Transverse colon (tissue), 4 donors: ENCODE measurements around the gene ATF6. TPM values are rescaled to one million over a fixed set of nuclear protein-coding genes. Genes with fewer than 3 reads are reported as not detected.
A peak's percentile ranks its signal among the peaks of the same experiment; 100 is the strongest.

ENCODE experiments used
- DNase-seq: peaks from one replicate; pipeline ENCODE4 v3.0.0-alpha.2; 2019
- H3K27ac ChIP-seq, 4 donors: fragments of 200-600 bp; sonication (generic); 2 replicates each; pipeline ENCODE4 v1.5.1; 2016 to 2018; ENCODE audit warnings: inconsistent platforms in 4 of 4
- H3K27me3 ChIP-seq: fragments of 200-600 bp; sonication (generic); 2 replicates; pipeline ENCODE4 v1.5.1; 2017; ENCODE audit warnings: inconsistent platforms
- H3K36me3 ChIP-seq, 4 donors: fragments of 200-600 bp; sonication (generic); 2 replicates each; pipeline ENCODE4 v1.5.1; 2017 to 2019; ENCODE audit warnings: inconsistent platforms in 4 of 4
- H3K4me1 ChIP-seq, 4 donors: fragments of 200-600 bp; sonication (generic); 2 replicates each; pipeline ENCODE4 v1.5.1; 2017 to 2020; ENCODE audit warnings: inconsistent platforms in 4 of 4
- H3K4me3 ChIP-seq, 4 donors: fragments of 200-600 bp; sonication (generic); 1 replicate in 1 of 4; 2 replicates in 3 of 4; pipeline versions ENCODE4 v1.5.1 to v1.6.1; 2017 to 2019; ENCODE audit warnings: inconsistent platforms in 4 of 4
- H3K9me3 ChIP-seq, 2 donors: fragments of 200-600 bp; sonication (generic); 2 replicates each; pipeline ENCODE4 v1.5.1; 2017 to 2019; ENCODE audit warnings: inconsistent platforms in 2 of 2
- CTCF ChIP-seq, 5 experiments: fragments of 200-600 bp in 3 of 5; fragments of 450-650 bp in 2 of 5; sonication (generic) in 3 of 5; IDR thresholded peaks; 1 replicate in 2 of 5; 2 replicates in 3 of 5; pipeline ENCODE4 v1.5.1; 2016 to 2017; ENCODE audit warnings: antibody characterized with exemption in 5 of 5, inconsistent platforms in 3 of 5, mild to moderate bottlenecking in 2 of 5, moderate library complexity in 1 of 5
- EP300 ChIP-seq: sonication (generic); formaldehyde crosslinking; IDR thresholded peaks from one replicate; pipeline ENCODE4 v1.6.1; 2017; ENCODE audit warnings: antibody characterized with exemption, low read depth
- POLR2A ChIP-seq: fragments of 450-650 bp; IDR thresholded peaks from one replicate; pipeline ENCODE4 v1.6.1; 2016; ENCODE audit warnings: antibody characterized with exemption, mild to moderate bottlenecking, moderate library complexity
- POLR2AphosphoS5 ChIP-seq, 3 donors: sonication (generic); formaldehyde crosslinking; IDR thresholded peaks; one replicate each; pipeline ENCODE4 v1.6.1; 2016; ENCODE audit warnings: antibody characterized with exemption in 3 of 3
- WGBS, 2 donors: methylation state at CpG; one replicate each; pipeline ENCODE4 v1.1.5; 2018; ENCODE audit warnings: low coverage in 1 of 2; 5-methylcytosine and 5-hydroxymethylcytosine counted together
- in situ Hi-C, 4 donors: fragments of 200-750 bp; cut with MboI; loops; one replicate each; pipeline versions ENCODE4 v1.15.0 to v1.15.1; 2017; ENCODE audit warnings: low sequenced_read_pairs in 3 of 4, low pct_ligation_motif_present in 1 of 4, low pct_unique_long_range_greater_than_20kb in 1 of 4
- intact Hi-C: fragments of 100-400 bp; cut with DNase I; formaldehyde crosslinking; loops from one replicate; pipeline ENCODE4 v1.15.1; 2023; ENCODE audit warnings: low total_unique reads
- total RNA-seq, 4 donors: library from RNA; depleted of rRNA; stranded (reverse); fragments of >200 nt; gene quantifications; one replicate each; pipeline ENCODE4 v1.1.0, GENCODE V29; 2016

Gene ATF6
- total RNA-seq, 4 donors from 2014 or later: 10.8 to 45.8 (median 23.0) TPM

GRCh38 chr1:161817176-161817730 is 51.1 kb downstream of the ATF6 start:
- Histone ChIP-seq H3K4me3 (no peak overlapping the region), H3K4me1 (no peaks in the 10 kb centered on the region), H3K36me3 (peaks cover 0 to 18% (median 8%) of the 10 kb centered on the region in 4 donors), H3K9me3 (no peaks in the 10 kb centered on the region), H3K27ac (peak overlapping the region in 3 of 4 donors; percentile 7 to 54 (median 35)), H3K27me3 (no peaks in the 10 kb centered on the region)
- intact Hi-C loops (no loop called here), in situ Hi-C loops (no loop called here)
- TF ChIP-seq POLR2AphosphoS5 (IDR thresholded peaks at IDR 0.05) (peak in 1 of 3 donors; percentile 28), CTCF (IDR thresholded peaks at IDR 0.05) (no peak), POLR2A (no peak)
- 81 to 82% methylated on average over 4 of the region's 4 CpGs for WGBS, 2 donors
- no peak for DNase-seq

- Histone ChIP-seq H3K27me3 (no peaks in the 10 kb centered on the region), H3K4me1 (no peaks in the 10 kb centered on the region), H3K9me3 (no peaks in the 10 kb centered on the region), H3K4me3 (no peak overlapping the region), H3K27ac (no peak overlapping the region), H3K36me3 (peaks cover 0 to 30% (median 8%) of the 10 kb centered on the region in 4 donors)
- 98 to 100% methylated on average over 1 to 5 of the region's 5 CpGs for WGBS, 2 donors
- TF ChIP-seq POLR2AphosphoS5 (IDR thresholded peaks at IDR 0.05): no peak
- no peak for TF ChIP-seq POLR2A
- TF ChIP-seq CTCF (IDR thresholded peaks at IDR 0.05): no peak
- TF ChIP-seq EP300: no peak
- in situ Hi-C loops: no loop called here
- intact Hi-C loops: no loop called here
- DNase-seq: no peak
Observed at GRCh38 chr1:161820914-161821313, 54.8 kb downstream of the ATF6 start.

DNA sequence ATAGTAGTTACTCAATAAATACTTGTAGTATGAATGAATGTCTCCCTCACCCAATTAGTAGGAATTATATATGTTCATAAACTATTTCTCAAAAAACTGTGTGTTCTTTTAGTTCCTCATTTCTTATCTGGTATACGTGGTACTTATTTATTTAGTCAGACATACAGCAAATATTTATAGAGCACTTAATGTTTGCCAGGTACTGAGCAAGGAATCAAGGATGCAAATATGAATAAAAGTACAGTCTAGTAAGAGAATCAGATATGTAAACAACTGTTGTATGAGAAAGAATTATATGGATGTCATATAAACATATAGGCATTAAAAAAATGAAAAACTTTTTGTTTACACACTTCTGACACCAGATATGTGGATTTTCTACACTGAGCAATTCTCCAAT is 58.5 kb downstream of the ATF6 start:
- intact Hi-C loops: no loop called here

GRCh38 chr1:161825831-161826230 is 59.7 kb downstream of the ATF6 start:
- intact Hi-C loops (no loop called here), in situ Hi-C loops (no loop called here)
- TF ChIP-seq POLR2AphosphoS5 (IDR thresholded peaks at IDR 0.05) (no peak), EP300 (no peak), CTCF (IDR thresholded peaks at IDR 0.05) (no peak), POLR2A (no peak)
- no peak overlapping the region for H3K27ac ChIP-seq
- WGBS, 2 donors: 98 to 100% methylated on average over 4 of the region's 4 CpGs
- H3K27me3 ChIP-seq: no peaks in the 10 kb centered on the region
- DNase-seq: no peak
- H3K36me3 ChIP-seq: peaks cover 0 to 26% (median 2%) of the 10 kb centered on the region in 4 donors
- H3K9me3 ChIP-seq: no peaks in the 10 kb centered on the region
- H3K4me1 ChIP-seq: no peaks in the 10 kb centered on the region
- no peak overlapping the region for H3K4me3 ChIP-seq

More for the DNA sequence above, 58.5 kb downstream of the ATF6 start:
- no peak overlapping the region for H3K27ac ChIP-seq
- in situ Hi-C loops: no loop called here
- no peak overlapping the region for H3K4me3 ChIP-seq
- 22 to 67% methylated on average over 1 of the region's 1 CpG for WGBS, 2 donors
- H3K9me3 ChIP-seq: no peaks in the 10 kb centered on the region
- TF ChIP-seq CTCF (IDR thresholded peaks at IDR 0.05) (no peak), EP300 (no peak), POLR2AphosphoS5 (IDR thresholded peaks at IDR 0.05) (no peak), POLR2A (no peak)
- DNase-seq: no peak
- H3K4me1 ChIP-seq: no peaks in the 10 kb centered on the region
- no peaks in the 10 kb centered on the region for H3K27me3 ChIP-seq
- H3K36me3 ChIP-seq: peaks cover 0 to 26% (median 7%) of the 10 kb centered on the region in 4 donors
